Kidney (tissue), 14 donors: Measurements from ENCODE around the gene CTIF. TPM values are rescaled to one million over a fixed set of nuclear protein-coding genes. Genes with fewer than 3 reads are reported as not detected.

ENCODE experiments used
- DNase-seq, 5 donors: peaks; one replicate each; pipeline ENCODE4 v3.0.0-alpha.2; 2013 to 2020
- FAIRE-seq: peaks from 2 replicates; lab custom pipeline; 2012; peaks lifted over from hg19 to GRCh38; lab: Jason Lieb, UNC
- H3K27ac ChIP-seq, 2 donors: one replicate each; pipeline ENCODE4 v1.7.0; 2013; ENCODE audit warnings: low read depth in 2 of 2, low read length in 2 of 2, inconsistent platforms in 1 of 2
- H3K27me3 ChIP-seq: one replicate; pipeline ENCODE4 v1.7.1; 2013; ENCODE audit warnings: low read length, inconsistent platforms; ENCODE audit not compliant: control insufficient read depth, insufficient read depth
- H3K36me3 ChIP-seq, 3 donors: one replicate each; pipeline versions ENCODE4 v1.7.0 to v1.7.1; 2013; ENCODE audit warnings: low read length in 3 of 3, control low read depth in 1 of 3, inconsistent platforms in 1 of 3; ENCODE audit not compliant: insufficient read depth in 3 of 3, control insufficient read depth in 2 of 3
- H3K4me1 ChIP-seq, 3 donors: one replicate each; pipeline versions ENCODE4 v1.7.0 to v1.7.1; 2013; ENCODE audit warnings: low read length in 3 of 3, inconsistent platforms in 1 of 3, low read depth in 1 of 3; ENCODE audit not compliant: control insufficient read depth in 2 of 3, insufficient read depth in 2 of 3
- H3K4me3 ChIP-seq, 3 donors: one replicate each; pipeline versions ENCODE4 v1.7.0 to v1.8.1; 2013; ENCODE audit warnings: low read length in 3 of 3, control low read depth in 1 of 3, inconsistent platforms in 1 of 3
- H3K9ac ChIP-seq, 3 donors: one replicate each; pipeline versions ENCODE4 v1.7.0 to v1.7.1; 2013; ENCODE audit warnings: low read length in 3 of 3, control low read depth in 1 of 3, inconsistent platforms in 1 of 3
- H3K9me3 ChIP-seq, 3 donors: one replicate each; pipeline versions ENCODE4 v1.7.0 to v1.7.1; 2013; ENCODE audit warnings: low read length in 3 of 3, control low read depth in 1 of 3, inconsistent platforms in 1 of 3; ENCODE audit not compliant: control insufficient read depth in 2 of 3, insufficient read depth in 1 of 3
- intact Hi-C: fragments of 100-400 bp; cut with DNase I; formaldehyde crosslinking; loops from one replicate; pipeline ENCODE4 v1.11.1; 2022
- polyA plus RNA-seq: library from polyadenylated mRNA; stranded (reverse); fragments of 350-450 nt; fragmentation: Illumina TruSeq; extraction: RNeasy Lipid Tissue Mini Kit (QIAGEN cat#74804); gene quantifications from one replicate; pipeline ENCODE4 v1.2.3, GENCODE V29; 2014; ENCODE audit warnings: low read depth, low replicate concordance; ENCODE audit not compliant: insufficient read depth
- total RNA-seq: library from RNA; stranded (reverse); fragmentation: NEBNext Ultra II Directional; extraction: Animal tissue kit (Norgen Biotek cat#: 25700); gene quantifications from one replicate; pipeline ENCODE4 v1.2.1, GENCODE V29; 2021
- TF ChIP-seq, protein P1 (sequence below): IDR thresholded peaks from 3 replicates; pipeline ENCODE4 v1.5.1; 2012; ENCODE audit warnings: mild to moderate bottlenecking, moderate library complexity, borderline replicate concordance; ENCODE audit not compliant: insufficient read depth; ENCODE audit errors: extremely low read depth
- donor health status: control.
- donor health status: control.
- donor health status: control.
- donor health status: control.
- donor health status: control.
- donor health status: DM: yes; HTN: yes; CAD: no.
- donor health status: Normal renal cell carcinoma (clear cell type).

Gene CTIF
- total and polyA plus RNA-seq, 2 donors from 2014 or later, result 37.3 to 41.9 TPM

DNA sequence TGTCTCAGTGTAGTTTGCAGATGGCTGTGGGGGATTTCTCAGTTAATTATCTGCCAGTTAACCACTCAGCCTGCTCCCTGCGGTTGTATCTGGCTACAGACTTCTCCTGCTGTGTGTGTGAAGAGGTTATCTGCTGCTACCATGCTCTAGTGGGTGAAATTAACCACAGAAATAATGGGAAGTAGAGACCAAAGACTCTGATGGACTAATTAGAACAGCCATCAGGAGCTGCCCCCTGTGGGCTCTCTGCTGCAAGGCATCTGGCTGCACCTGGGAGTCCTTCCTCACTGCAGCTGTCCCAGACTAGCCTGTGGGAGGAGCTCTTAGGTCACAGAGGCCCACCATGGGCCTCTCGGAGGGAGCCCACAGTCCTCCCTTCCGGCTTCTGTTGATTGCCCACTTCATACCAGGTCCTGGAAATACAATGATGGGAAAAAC lies 66.6 kb downstream of the CTIF start:
- no peak overlapping the region for H3K27ac ChIP-seq
- no peak overlapping the region for H3K9ac ChIP-seq
- no peaks in the 10 kb centered on the region for H3K9me3 ChIP-seq
- no peaks in the 10 kb centered on the region for H3K36me3 ChIP-seq
- TF ChIP-seq, protein P1, sequence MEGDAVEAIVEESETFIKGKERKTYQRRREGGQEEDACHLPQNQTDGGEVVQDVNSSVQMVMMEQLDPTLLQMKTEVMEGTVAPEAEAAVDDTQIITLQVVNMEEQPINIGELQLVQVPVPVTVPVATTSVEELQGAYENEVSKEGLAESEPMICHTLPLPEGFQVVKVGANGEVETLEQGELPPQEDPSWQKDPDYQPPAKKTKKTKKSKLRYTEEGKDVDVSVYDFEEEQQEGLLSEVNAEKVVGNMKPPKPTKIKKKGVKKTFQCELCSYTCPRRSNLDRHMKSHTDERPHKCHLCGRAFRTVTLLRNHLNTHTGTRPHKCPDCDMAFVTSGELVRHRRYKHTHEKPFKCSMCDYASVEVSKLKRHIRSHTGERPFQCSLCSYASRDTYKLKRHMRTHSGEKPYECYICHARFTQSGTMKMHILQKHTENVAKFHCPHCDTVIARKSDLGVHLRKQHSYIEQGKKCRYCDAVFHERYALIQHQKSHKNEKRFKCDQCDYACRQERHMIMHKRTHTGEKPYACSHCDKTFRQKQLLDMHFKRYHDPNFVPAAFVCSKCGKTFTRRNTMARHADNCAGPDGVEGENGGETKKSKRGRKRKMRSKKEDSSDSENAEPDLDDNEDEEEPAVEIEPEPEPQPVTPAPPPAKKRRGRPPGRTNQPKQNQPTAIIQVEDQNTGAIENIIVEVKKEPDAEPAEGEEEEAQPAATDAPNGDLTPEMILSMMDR, result no peak
- FAIRE-seq (no peak), DNase-seq (peak in 4 of 5 donors; percentile 31 to 63 (median 54))
- H3K27me3 ChIP-seq, result no peaks in the 10 kb centered on the region
- H3K4me3 ChIP-seq, result no peak overlapping the region
- H3K4me1 ChIP-seq, result peaks cover 0 to 6% (median 0%) of the 10 kb centered on the region in 3 donors
- intact Hi-C loops, result no loop called here

DNA sequence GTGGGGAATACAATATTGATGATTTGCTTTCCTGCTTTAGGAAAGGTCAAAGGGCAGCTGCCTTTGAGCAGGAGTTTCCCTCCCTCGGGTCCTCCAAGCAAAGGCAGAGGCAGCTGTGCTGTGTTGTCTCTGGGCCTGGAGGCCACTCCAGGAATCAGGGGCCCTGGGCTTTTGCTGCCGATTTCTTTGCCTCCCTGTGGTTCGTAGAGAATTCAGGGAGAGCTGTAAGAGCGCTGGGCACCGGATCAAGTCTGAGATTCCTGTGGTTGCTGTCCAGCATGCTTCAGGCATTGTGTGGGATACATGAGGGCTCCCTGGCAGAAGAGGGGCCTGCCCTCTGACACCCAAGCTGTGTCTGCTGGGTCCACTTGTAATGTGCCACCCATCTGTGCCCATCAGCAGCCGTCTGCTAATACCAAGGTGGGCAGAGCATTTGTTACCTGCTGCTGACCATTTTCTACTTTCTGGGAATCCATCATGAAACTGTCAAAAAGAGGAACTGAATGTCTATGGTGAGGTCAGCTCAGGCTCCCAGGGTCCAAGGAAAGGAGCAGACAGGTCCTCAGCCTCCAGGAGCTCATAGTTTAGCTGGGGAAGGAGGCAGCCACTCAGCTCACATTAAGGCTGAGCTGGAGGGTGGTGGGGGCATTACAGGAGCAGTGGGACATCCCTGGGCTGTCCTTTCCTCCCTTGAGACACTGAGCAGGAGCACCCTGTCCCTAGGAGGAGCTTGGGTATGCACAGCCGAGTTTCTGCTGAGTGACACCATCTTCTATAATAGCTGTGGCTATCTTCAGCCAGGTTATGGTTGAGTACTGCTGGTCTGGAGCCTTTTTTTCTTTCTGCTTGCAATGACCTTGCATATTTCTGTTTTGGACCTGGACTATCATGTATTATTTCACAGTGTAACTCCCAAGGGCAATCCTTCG lies 68.5 kb downstream of the CTIF start:
- Histone ChIP-seq H3K4me1 (peaks cover 0 to 6% (median 0%) of the 10 kb centered on the region in 3 donors), H3K4me3 (no peak overlapping the region), H3K27ac (no peak overlapping the region), H3K9me3 (no peaks in the 10 kb centered on the region), H3K27me3 (no peaks in the 10 kb centered on the region), H3K9ac (no peak overlapping the region), H3K36me3 (no peaks in the 10 kb centered on the region)
- TF ChIP-seq, protein P1, result no peak
- DNase-seq (peak in 2 of 5 donors; percentile 57 to 75), FAIRE-seq (no peak)
- intact Hi-C loops, result no loop called here

DNA sequence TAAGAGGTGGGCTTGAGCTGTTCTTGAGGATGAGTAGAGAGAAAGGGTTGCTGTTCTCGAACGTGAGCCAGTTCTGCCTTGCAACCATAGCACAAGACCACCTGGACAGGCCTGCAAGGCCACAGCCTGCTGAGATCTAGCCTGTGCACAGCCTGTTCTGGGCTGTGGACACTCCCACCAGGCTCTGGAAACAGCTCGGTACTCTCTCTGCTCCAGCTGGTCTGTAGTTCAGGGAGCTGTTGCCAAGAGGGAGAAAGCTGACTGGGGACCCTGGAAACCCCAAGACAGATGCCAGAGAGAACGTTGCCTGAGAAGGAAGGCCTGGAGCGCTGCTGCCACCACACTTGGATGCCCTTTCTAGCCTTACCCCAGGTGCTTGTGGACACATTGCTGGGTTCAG lies 69.8 kb downstream of the CTIF start:
- intact Hi-C loops, result no loop called here
- TF ChIP-seq, protein P1, result no peak
- DNase-seq (peak in 1 of 5 donors; percentile 17), FAIRE-seq (no peak)
- H3K27me3 ChIP-seq, result no peaks in the 10 kb centered on the region
- H3K4me1 ChIP-seq, result peaks cover 0 to 6% (median 0%) of the 10 kb centered on the region in 3 donors
- no peak overlapping the region for H3K27ac ChIP-seq
- H3K4me3 ChIP-seq, result no peak overlapping the region
- H3K36me3 ChIP-seq, result no peaks in the 10 kb centered on the region
- H3K9me3 ChIP-seq, result no peaks in the 10 kb centered on the region
- no peak overlapping the region for H3K9ac ChIP-seq
